Thyroid gland (tissue), 4 donors: Measurements from ENCODE around the gene ADAMTS9.

Experiments
- POLR2A ChIP-seq, 2 donors: fragments of 450-650 bp; IDR thresholded peaks; one replicate each; pipeline ENCODE4 v1.6.1; 2017; ENCODE audit warnings: antibody characterized with exemption in 2 of 2, mild to moderate bottlenecking in 2 of 2, moderate library complexity in 1 of 2
- TF ChIP-seq, protein P1 (sequence below), 6 experiments: fragments of 200-600 bp in 3 of 6; fragments of 450-650 bp in 3 of 6; sonication (generic) in 3 of 6; IDR thresholded peaks; one replicate each; pipeline ENCODE4 v1.5.1; 2016 to 2019; ENCODE audit warnings: antibody characterized with exemption in 6 of 6, mild to moderate bottlenecking in 2 of 6, inconsistent platforms in 1 of 6, moderate library complexity in 1 of 6

DNA sequence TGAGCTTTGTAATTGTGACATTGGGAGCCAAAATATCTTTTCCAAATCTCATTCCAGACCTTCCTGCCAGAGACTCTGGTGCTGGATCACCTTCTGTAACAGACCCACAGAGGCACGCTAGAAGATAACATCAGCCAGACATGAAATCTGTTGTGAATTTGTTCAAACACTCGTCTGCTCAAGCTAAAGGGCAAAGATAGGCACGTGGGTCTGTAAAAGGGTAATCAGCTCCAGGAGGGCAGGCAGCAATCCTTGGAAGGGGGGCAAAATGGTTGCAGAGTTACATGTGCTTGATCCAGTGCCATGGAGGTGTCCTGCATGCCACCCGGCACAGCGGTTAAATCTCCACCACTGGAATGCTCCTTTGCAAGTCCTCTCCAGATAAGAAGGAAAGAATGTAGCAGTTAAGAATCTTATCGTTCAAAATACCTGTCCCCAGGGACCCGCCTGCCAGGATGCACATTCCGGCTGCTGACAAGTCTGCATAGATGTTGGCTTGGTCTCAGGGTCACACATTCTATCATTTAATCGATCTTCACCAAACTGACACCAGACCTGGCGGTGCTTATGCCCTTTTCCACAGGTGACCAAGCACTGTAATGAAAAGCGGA is 74.8 kb downstream of the ADAMTS9 start:
- TF ChIP-seq, protein P1, sequence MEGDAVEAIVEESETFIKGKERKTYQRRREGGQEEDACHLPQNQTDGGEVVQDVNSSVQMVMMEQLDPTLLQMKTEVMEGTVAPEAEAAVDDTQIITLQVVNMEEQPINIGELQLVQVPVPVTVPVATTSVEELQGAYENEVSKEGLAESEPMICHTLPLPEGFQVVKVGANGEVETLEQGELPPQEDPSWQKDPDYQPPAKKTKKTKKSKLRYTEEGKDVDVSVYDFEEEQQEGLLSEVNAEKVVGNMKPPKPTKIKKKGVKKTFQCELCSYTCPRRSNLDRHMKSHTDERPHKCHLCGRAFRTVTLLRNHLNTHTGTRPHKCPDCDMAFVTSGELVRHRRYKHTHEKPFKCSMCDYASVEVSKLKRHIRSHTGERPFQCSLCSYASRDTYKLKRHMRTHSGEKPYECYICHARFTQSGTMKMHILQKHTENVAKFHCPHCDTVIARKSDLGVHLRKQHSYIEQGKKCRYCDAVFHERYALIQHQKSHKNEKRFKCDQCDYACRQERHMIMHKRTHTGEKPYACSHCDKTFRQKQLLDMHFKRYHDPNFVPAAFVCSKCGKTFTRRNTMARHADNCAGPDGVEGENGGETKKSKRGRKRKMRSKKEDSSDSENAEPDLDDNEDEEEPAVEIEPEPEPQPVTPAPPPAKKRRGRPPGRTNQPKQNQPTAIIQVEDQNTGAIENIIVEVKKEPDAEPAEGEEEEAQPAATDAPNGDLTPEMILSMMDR (IDR thresholded peaks at IDR 0.05) = no peak
- TF ChIP-seq POLR2A (IDR thresholded peaks at IDR 0.05) = no peak
